D341Med (cell line): ENCODE results near the gene RAB37.

Experiments
- DNase-seq: peaks from one replicate; pipeline ENCODE4 v3.0.0; 2012; ENCODE audit warnings: low spot score

Gene RAB37

DNA sequence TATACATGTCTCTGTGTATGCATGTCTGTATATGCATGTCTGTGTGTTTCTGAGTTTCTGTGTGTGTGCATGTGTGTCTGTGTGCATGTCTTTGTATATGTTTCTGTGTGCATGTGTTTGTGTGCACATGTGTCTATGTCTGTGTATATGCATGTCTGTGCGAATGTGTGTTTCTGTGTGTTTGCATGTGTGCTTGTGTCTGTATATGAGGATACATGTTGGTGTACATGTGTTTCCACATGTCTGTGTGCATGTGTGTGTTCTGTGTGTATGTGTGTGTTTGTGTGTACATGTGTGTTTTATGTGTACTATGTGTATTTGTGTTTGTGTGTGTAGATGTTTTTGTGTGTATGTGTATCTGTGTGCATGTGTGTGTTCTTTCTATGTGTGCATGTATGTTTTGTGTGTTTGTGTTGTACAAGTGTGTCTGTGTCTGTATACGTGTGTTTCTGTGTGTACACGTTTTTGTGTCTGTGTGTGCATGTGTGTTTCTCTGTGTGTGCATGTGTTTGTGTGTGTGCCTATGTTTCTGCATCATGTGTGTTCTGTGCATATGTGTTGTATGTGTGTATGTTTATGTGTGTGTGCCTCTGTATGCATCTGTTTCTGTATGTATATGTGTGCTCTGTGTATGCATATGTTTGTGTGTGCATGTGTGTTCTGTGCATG lies 8.9 kb upstream of the RAB37 start:
- no peak for DNase-seq

DNA sequence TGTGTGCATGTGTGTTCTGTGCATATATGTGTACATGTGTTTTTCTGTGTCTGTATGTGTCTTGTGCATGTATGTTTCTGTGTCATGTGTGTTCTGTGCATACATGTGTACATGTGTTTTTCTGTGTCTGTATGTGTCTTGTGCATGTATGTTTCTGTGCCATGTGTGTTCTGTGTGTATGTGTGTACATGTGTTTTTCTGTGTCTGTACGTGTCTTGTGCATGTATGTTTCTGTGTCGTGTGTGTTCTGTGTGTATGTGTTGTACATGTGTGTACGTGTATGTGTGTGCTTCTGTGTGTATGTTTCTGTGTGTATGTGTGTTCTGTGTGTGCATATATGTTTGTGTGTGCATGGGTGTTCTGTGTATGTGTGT lies 8.4 kb upstream of the RAB37 start:
- no peak for DNase-seq

GRCh38 chr17:74729368-74729767 lies 7.7 kb upstream of the RAB37 start:
- DNase-seq, result no peak

DNA sequence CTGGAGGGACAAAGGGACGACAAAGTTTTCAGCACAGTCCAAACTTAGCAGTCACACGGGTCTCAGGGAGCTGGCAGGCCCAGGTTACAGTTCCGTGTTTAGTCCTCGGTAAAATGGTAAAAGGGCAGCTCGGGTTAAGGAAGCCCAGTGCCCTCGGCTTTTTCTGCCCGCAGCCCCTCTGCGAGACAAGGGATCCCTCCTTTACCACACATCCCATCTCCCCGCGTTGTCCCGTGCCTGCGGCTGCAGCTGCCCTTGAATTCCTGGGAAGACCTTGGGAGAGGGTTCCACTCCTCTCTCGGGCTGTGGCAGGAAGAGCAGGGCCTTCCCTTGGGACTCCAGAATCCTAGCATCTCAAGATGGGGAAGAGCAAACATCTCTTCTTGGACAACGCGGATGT lies 7.2 kb upstream of the RAB37 start:
- DNase-seq, result peak; percentile 31

- DNase-seq, result no peak
These were observed 6.3 kb upstream of the RAB37 start for GRCh38 chr17:74730491-74731346.

DNA sequence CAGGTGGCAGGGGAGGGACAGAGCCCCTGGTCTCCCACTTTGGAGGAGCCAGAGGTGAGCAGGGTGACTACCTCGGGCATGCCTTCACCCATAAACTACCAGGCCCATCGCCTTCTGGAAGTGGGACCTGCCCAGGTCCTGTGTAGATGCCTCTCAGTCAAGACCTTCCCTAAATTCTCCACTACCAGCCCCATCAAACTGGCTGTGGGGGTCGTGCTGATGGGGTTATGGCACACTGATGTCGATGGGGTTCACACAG lies 5.8 kb upstream of the RAB37 start:
- DNase-seq, result no peak

DNA sequence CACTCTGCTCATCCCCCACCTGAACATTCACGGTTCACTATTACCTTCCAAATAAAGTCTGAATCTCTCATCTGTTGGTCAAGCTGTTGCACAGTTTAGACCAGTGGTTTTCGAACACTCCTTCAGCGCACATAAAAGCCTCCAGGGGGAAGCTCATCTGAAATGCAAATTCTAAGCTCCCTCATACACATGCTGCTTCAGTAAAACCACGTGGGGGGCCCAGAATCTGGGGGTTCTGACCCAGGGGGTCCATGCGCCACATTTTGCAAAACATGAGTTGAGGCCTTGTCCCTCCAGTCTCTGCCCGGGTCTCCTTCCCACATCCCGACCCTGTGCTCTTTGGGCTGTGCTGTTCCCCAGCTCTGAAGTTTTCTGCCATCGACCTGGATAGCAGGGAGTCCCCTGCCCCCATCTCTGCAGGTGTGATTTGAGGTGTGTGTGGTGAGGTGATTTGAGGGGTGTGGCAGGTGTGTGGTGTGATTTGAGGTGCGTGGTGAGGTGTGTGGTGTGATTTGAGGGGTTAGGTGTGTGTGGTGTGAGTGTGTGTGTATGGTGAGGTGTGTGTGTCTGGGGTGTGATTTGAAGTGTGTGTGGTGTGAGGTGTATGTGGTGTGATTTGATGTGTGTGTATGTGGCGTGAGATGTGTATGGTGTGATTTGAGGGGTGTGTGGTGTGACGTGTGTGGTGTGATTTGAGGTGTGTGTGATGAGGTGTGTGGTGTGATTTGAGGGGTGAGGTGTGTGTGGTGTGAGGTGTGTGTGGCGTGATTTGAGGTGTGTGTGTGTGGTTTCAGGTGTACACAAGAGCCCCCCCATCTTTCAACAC lies 4.8 kb upstream of the RAB37 start:
- DNase-seq, result no peak

GRCh38 chr17:74733365-74734122 lies 3.5 kb upstream of the RAB37 start:
- no peak for DNase-seq

- no peak for DNase-seq
These were observed 2.8 kb upstream of the RAB37 start for GRCh38 chr17:74734256-74734655.

DNA sequence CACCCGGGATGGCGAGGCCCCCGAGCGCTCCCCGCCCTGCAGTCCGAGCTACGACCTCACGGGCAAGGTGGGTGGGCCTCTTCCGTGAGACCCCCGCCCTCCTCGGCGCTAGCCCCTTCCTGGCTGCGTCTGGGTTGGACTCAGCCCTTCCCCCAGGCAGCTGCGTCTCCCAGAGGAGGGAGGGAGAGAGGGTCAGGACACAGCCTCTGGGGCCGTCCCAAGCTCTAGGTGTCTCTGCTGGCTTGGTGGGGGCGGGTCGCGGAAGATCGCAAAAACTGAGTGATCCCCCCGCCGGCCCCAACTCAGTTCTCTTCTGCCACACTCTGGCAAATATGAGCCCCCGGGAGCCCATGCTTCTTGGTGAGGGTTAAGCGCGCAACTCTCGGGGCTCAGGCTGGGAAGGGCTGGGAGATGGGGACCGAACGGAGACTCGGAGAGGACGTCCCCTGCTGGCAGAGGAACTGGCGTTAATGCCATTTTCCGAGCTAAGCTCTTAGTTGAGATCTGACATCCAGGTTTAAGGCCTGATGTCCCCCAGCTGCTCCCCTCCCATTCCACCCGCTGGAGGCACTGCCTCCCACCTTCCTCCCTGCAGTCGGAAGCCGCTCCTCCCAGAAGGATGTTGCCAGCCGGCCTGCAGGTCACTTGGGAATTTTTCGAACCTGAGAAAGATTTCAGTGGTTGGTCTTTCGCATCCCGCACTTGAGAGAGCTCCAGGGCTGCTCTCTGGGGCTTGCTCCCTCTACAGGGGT lies 419 bp downstream of the RAB37 start:
- peak; percentile 79 for DNase-seq

DNA sequence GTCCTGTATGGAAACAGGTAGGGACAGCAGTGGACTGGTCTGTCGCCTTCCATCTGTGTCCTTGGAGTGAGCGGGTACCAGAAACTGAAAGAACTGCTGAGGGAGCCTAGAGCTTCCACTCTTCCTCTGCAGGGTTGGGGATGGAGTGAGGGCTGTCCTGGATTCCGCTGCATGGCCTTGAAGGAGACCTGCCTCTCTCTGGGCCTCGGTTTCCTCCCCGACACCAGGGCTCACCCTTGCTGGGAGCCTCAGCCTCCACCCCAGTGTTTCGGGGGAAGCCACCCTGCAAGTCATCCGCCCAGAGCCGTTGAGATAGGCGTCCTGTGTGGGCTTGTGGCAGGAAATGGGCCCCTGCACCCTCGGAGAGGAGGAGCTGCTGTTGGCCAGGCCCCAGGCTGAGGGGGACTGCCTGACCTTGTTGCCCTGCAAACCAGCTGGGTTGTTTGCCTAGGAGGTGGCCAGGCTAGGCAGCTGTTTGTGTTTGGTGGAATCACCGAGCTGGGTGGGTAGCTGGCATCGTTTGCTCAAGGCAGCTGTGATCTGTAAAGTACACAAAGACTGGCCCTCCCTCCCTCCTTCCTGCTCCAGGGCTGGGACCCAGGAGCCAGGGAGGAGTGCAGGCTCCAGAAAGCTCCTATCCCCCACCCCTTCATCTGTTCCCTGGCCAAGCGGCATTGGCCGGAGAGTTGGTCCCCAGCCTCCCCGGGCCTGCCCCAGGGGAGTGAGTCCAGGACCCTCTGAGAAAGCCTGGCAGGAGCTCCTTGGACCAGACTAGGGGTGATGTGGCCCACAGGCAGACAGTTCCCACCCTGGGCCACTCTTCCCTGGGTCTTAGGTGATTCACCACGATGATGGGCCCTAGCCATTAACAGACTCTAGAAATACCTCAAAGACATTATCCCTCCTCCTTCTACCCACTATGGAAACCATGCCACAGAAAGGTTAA lies 1.3 kb downstream of the RAB37 start:
- DNase-seq, result no peak

DNA sequence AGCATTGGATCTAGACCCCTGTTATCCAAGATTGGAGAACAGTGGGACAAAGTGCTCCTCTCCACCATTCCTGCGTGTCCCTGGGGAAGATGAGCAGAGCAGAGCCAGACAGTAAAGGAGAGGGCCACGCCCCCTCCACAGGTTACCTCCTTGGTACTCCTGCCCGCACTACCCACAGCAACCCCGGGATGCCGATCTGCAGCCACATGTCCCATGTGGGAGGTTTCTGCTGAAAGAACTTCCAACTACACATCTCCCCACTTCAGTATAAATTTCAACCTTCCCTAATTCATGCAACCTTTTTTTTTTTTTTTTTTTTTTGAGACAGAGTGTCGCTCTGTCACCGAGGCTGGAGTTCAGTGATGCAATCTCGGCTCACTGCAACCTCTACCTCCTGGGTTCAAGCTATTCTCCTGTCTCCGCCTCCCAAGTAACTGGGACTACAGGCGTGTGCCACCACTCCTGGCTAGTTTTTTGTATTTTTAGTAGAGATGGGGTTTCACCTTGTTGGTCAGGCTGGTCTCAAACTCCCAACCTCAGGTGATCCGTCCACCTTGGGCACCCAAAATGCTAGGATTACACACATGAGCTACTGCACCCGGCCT lies 2.3 kb downstream of the RAB37 start:
- DNase-seq, result no peak

DNA sequence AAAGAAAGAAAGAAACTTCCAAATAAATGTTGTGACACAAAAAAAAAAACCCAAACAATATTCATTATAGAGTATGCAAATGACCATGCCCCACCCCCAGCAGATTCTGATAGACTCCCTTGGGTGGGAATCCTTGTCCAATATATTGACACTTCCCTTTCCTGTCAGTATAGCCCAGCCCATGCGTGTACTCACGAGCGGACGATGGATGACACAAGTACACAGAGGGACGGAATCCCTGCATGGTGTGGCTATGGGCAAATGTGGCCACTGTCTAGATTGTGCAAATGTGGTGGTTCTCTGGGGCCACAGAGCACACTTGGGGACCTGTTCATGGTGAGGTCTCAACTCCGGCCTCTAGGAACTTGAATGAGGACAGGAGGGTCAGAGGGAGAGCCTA lies 3.1 kb downstream of the RAB37 start:
- no peak for DNase-seq

DNA sequence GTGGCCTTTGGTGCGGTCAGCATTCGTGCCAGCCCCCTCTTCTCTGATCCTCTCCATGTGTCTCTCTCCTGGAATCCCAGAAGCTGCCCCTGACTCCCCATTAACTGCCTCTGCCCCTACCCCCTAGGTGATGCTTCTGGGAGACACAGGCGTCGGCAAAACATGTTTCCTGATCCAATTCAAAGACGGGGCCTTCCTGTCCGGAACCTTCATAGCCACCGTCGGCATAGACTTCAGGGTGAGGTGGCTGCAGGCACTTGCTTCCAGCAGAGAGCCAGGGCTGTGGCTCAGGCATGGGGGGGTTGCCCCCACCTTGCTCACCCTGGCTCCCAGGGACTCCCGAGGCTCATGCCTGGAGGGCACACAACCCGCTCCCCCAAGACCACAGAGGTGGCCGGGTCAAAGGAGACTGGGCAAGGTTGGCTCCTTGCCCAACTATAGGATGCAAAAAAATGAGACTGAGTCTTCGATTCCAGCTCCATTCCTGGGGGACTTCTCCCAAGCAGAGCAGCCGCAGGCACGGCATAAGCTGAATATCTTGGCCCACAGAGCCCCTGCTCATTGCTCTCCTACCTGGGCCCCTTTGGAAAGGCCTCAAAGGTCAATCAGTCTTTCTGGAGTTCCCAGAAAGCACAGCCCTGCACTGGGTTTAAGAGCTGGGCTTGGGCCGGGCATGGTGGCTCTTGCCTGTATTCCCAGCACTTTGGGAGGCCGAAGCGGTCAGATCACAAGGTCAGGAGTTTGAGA lies 3.8 kb downstream of the RAB37 start:
- peak; percentile 33 for DNase-seq

DNA sequence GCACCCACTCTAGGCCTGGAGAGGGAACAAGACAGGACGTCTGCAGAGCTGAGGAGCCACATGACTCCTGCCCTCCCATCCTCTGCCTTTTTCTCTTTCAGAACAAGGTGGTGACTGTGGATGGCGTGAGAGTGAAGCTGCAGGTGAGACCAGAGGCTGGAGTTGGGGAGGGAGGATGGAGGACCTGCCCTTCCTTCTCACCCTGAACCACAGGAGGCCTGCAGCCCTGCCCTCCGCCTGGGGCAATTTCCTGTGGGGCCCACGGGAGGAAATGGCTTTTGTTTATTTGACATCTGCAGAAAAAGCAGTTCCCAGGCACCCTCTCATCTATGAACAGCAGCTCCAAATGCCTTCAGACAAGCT lies 5.1 kb downstream of the RAB37 start:
- peak; percentile 25 for DNase-seq

DNA sequence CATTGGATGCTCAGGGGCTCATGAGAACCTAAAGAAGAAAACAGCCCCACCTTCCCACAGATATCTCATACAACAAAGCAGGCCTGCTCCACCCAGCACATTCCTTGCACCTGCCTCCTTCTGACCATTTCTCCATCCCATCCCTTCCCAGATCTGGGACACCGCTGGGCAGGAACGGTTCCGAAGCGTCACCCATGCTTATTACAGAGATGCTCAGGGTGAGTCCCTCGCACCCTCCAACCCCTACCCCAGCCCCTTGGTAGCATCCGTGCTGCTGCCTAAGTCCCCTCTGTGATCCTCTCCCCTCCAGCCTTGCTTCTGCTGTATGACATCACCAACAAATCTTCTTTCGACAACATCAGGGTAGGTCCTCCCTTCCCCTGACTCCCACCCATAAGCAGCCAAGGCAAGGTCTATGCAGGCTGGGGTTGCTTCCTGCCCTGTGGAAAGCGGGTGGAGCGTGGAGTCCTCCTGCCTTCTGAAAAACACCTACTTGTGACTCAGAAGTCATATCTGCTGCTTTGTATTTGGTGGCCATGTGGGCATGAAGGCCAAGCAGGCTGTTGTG lies 6.0 kb downstream of the RAB37 start:
- DNase-seq, result peak; percentile 18

DNA sequence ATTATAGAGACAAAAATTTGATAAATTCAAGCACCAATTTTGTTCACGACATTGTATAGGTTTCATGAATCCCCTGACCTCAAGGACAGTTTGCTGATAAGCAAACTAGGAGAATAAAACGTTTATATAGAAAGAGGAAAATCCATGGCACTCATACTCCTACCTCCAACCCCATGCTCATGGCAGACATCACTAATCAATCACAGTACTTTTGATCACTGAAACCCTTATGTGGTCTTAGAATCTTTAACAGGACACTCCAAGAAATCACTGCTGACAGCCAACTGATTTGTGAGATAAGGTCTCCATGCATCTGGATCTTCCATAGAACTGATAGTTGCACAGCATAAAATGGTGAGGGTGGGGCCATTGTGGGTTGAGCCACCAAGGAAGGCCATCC lies 6.7 kb downstream of the RAB37 start:
- DNase-seq, result no peak

DNA sequence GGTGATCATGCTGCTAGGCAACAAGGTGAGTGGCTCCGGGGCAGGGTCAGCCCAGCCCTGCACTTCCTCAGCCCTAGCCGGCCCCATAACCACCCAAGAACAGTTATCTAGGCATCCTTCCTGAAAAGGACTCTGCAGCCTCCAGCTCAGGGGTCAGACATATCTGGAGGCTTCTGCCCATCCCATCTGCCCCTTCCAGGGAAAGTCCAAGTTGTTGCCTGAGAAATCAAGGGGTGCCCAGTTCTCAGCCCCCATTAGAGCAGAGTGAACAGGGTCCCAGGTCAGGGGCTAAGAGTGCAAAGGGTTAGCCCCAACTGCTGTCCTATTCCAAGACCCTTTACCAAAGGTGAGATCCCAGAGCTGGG lies 7.3 kb downstream of the RAB37 start:
- no peak for DNase-seq
